Stimulated activated CD4-positive, alpha-beta T cell treated with anti-CD3 and anti-CD28 coated beads, Interleukin-15, amount 100 ng/mL, for 48 hours (primary cell): ENCODE results near the gene FAM177A1.

ENCODE experiments used
- DNase-seq, 2 donors: peaks; one replicate each; pipeline ENCODE4 v3.0.0-alpha.2; 2020; ENCODE audit warnings: low read depth in 2 of 2

The FAM177A1 gene

GRCh38 chr14:35123388-35123703, 77.3 kb downstream of the FAM177A1 start:
- no peak for DNase-seq

- DNase-seq = no peak
These were observed 78.1 kb downstream of the FAM177A1 start for GRCh38 chr14:35124127-35124526.
